ENCODE data around the gene GOSR1. TPM values are rescaled to one million over a fixed set of nuclear protein-coding genes. Genes with fewer than 3 reads are reported as not detected.

The GOSR1 gene
- polyA plus RNA-seq, 1 of the 3 experiments (the other 2 are of a cell fraction), result 13.7 TPM

GRCh38 chr17:30493780-30494179 lies 16.6 kb downstream of the GOSR1 start:
- 89% methylated on average over 2 of the region's 2 CpGs for WGBS (ENCODE audit: low lambda C conversion rate)

GRCh38 chr17:30495586-30495985 lies 18.4 kb downstream of the GOSR1 start:
- Histone ChIP-seq H3K4me2 (no peak overlapping the region), H3K4me3 (ENCODE audit: low read depth in 2 of 2, low read length in 1 of 2) (no peak overlapping the region), H2AFZ (ENCODE audit: low read depth) (no peak overlapping the region), H3F3A (replicated peaks; ENCODE audit: insufficient read depth) (peaks cover 8% of the 10 kb centered on the region), H3K4me1 (ENCODE audit: control insufficient read depth in 1 of 2, insufficient read depth in 2 of 2, low read depth in 1 of 2, low read length in 1 of 2) (no peaks in the 10 kb centered on the region), H3K79me2 (ENCODE audit: insufficient read depth) (peaks cover 10% of the 10 kb centered on the region; the same call in 1 of the 2 replicates), H3K9ac (no peak overlapping the region), H3K36me3 (replicated peaks in 1 of 2; ENCODE audit: control insufficient read depth in 1 of 2, insufficient read depth in 2 of 2, low read length in 1 of 2) (peaks cover 78 to 84% of the 10 kb centered on the region in 2 experiments), H3K9me3 (no peaks in the 10 kb centered on the region), H3K27me3 (ENCODE audit: insufficient read depth) (no peaks in the 10 kb centered on the region), H4K20me1 (ENCODE audit: insufficient read depth) (no peaks in the 10 kb centered on the region), H3K27ac (ENCODE audit: low read depth in 2 of 2, low read length in 1 of 2) (no peak overlapping the region), H3K9me2 (no peaks in the 10 kb centered on the region)
- ChIA-PET POLR2A (no interaction called here), CTCF (no interaction called here)
- no peak for DNase-seq
- TF ChIP-seq ZBTB33 (IDR thresholded peaks at IDR 0.05; ENCODE audit: borderline replicate concordance, low read depth) (no peak), NRF1 (IDR thresholded peaks at IDR 0.05; ENCODE audit: low read depth, low read length) (no peak), USF1 (IDR thresholded peaks at IDR 0.05; ENCODE audit: borderline replicate concordance, low read depth) (no peak), CTCF (IDR thresholded peaks at IDR 0.05) (no peak), FOXM1 (IDR thresholded peaks at IDR 0.05; ENCODE audit: low read depth) (no peak), GABPA (IDR thresholded peaks at IDR 0.05; ENCODE audit: low read depth) (no peak), CHD2 (IDR thresholded peaks at IDR 0.05; ENCODE audit: low read length, partially characterized antibody) (no peak), EP300 (IDR thresholded peaks at IDR 0.05; ENCODE audit: borderline replicate concordance in 1 of 2, low read depth in 1 of 2, low read length in 1 of 2) (no peak), NFIC (IDR thresholded peaks at IDR 0.05; ENCODE audit: borderline replicate concordance) (no peak), RAD21 (IDR thresholded peaks at IDR 0.05; ENCODE audit: low read length) (no peak), EZH2phosphoT487 (IDR thresholded peaks at IDR 0.05; ENCODE audit: borderline replicate concordance, low read depth) (no peak), RFX5 (IDR thresholded peaks at IDR 0.05; ENCODE audit: low read length) (no peak), MXI1 (IDR thresholded peaks at IDR 0.05; ENCODE audit: low read depth, low read length) (no peak), GATA2 (CRISPR knock-in tag; IDR thresholded peaks at IDR 0.05) (no peak), RCOR1 (IDR thresholded peaks at IDR 0.05; ENCODE audit: low read length) (no peak)

More at GRCh38 chr17:30493780-30494179, 16.6 kb downstream of the GOSR1 start:
- ChIA-PET CTCF (interaction anchor here (0.6 to 1.4 kb wide), 2 partner anchors 17 to 99 kb away, joined by 3 to 4 read pairs; partner anchors contain the start of gene GOSR1), POLR2A (no interaction called here)
- TF ChIP-seq USF2 (IDR thresholded peaks at IDR 0.05; ENCODE audit: borderline replicate concordance, low read depth, low read length) (no peak), NFIC (IDR thresholded peaks at IDR 0.05; ENCODE audit: borderline replicate concordance) (peak; percentile 16; the same call in 1 of the 2 replicates)
- Histone ChIP-seq H3K4me3 (ENCODE audit: low read depth in 2 of 2, low read length in 1 of 2) (no peak overlapping the region), H3K4me2 (no peak overlapping the region), H2AFZ (ENCODE audit: low read depth) (no peak overlapping the region), H4K20me1 (ENCODE audit: insufficient read depth) (no peaks in the 10 kb centered on the region), H3F3A (replicated peaks; ENCODE audit: insufficient read depth) (peaks cover 15% of the 10 kb centered on the region), H3K4me1 (ENCODE audit: control insufficient read depth in 1 of 2, insufficient read depth in 2 of 2, low read depth in 1 of 2, low read length in 1 of 2) (no peaks in the 10 kb centered on the region), H3K9me2 (no peaks in the 10 kb centered on the region), H3K27ac (ENCODE audit: low read depth in 2 of 2, low read length in 1 of 2) (no peak overlapping the region), H3K79me2 (ENCODE audit: insufficient read depth) (peaks cover 4% of the 10 kb centered on the region; the same call in 1 of the 2 replicates), H3K9me3 (no peaks in the 10 kb centered on the region), H3K9ac (no peak overlapping the region), H3K36me3 (replicated peaks in 1 of 2; ENCODE audit: control insufficient read depth in 1 of 2, insufficient read depth in 2 of 2, low read length in 1 of 2) (peaks cover 79 to 90% of the 10 kb centered on the region in 2 experiments), H3K27me3 (ENCODE audit: insufficient read depth) (no peaks in the 10 kb centered on the region)
- no peak for DNase-seq
